ENCODE data around the gene PIBF1. TPM values are rescaled to one million over a fixed set of nuclear protein-coding genes. Genes with fewer than 3 reads are reported as not detected.

The PIBF1 gene
- total RNA-seq, 1 donor from 2014 or later: 21.2 TPM

GRCh38 chr13:72960114-72960513, 178.2 kb downstream of the PIBF1 start:
- H3K9me3 Mint-ChIP-seq: peaks cover 4% of the 10 kb centered on the region
- no peak for DNase-seq (ENCODE audit: low spot score)
- no peak overlapping the region for H3K27ac Mint-ChIP-seq
- H3K4me3 Mint-ChIP-seq: no peak overlapping the region
- H3K36me3 Mint-ChIP-seq (ENCODE audit: low read depth): peaks cover 17% of the 10 kb centered on the region
- no peaks in the 10 kb centered on the region for H3K27me3 Mint-ChIP-seq (ENCODE audit: insufficient read depth)
- intact Hi-C loops (cut with micrococcal nuclease): no loop called here
- no peaks in the 10 kb centered on the region for H3K4me1 Mint-ChIP-seq (ENCODE audit: low read depth)

DNA sequence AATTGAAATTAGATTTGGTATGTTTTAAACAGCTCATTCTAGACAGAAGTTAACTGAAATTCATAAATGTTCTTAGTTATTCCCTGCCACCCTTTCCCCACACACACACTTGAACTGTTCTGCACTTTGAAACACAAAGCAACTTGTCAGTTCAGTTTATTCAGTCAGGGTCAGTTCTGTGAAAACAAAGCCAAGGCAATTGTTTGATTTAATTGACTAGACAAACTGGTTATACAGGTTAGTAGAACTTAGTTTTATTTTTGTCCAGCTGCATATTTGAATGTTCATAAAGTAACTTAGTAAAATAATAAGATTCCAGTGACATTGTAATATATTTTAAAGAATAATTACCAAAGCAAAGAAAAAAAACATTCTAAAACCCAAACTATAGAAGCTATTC, 178.6 kb downstream of the PIBF1 start:
- H3K4me3 Mint-ChIP-seq: no peak overlapping the region
- no peak overlapping the region for H3K27ac Mint-ChIP-seq
- no peaks in the 10 kb centered on the region for H3K4me1 Mint-ChIP-seq (ENCODE audit: low read depth)
- H3K27me3 Mint-ChIP-seq (ENCODE audit: insufficient read depth): no peaks in the 10 kb centered on the region
- DNase-seq (ENCODE audit: low spot score): no peak
- peaks cover 19% of the 10 kb centered on the region for H3K36me3 Mint-ChIP-seq (ENCODE audit: low read depth)
- intact Hi-C loops (cut with micrococcal nuclease): no loop called here
- H3K9me3 Mint-ChIP-seq: peaks cover 4% of the 10 kb centered on the region

GRCh38 chr13:72963762-72964161, 181.8 kb downstream of the PIBF1 start:
- Mint-ChIP-seq H3K9me3 (no peaks in the 10 kb centered on the region), H3K36me3 (ENCODE audit: low read depth) (peaks cover 2% of the 10 kb centered on the region), H3K27ac (no peak overlapping the region), H3K4me3 (no peak overlapping the region), H3K27me3 (ENCODE audit: insufficient read depth) (no peaks in the 10 kb centered on the region), H3K4me1 (ENCODE audit: low read depth) (no peaks in the 10 kb centered on the region)
- intact Hi-C loops (cut with micrococcal nuclease): no loop called here
- no peak for DNase-seq (ENCODE audit: low spot score)

- DNase-seq (ENCODE audit: low spot score): no peak
- H3K4me1 Mint-ChIP-seq (ENCODE audit: low read depth): no peaks in the 10 kb centered on the region
- no peak overlapping the region for H3K27ac Mint-ChIP-seq
- H3K4me3 Mint-ChIP-seq: no peak overlapping the region
- intact Hi-C loops (cut with micrococcal nuclease): no loop called here
- peaks cover 1% of the 10 kb centered on the region for H3K36me3 Mint-ChIP-seq (ENCODE audit: low read depth)
- H3K9me3 Mint-ChIP-seq: no peaks in the 10 kb centered on the region
- H3K27me3 Mint-ChIP-seq (ENCODE audit: insufficient read depth): no peaks in the 10 kb centered on the region
Measured at GRCh38 chr13:72970301-72970880, 188.5 kb downstream of the PIBF1 start.

GRCh38 chr13:72970956-72971355, 189.0 kb downstream of the PIBF1 start:
- Mint-ChIP-seq H3K4me1 (ENCODE audit: low read depth) (no peaks in the 10 kb centered on the region), H3K27me3 (ENCODE audit: insufficient read depth) (no peaks in the 10 kb centered on the region), H3K27ac (no peak overlapping the region), H3K9me3 (no peaks in the 10 kb centered on the region), H3K36me3 (ENCODE audit: low read depth) (peaks cover 3% of the 10 kb centered on the region), H3K4me3 (no peak overlapping the region)
- DNase-seq (ENCODE audit: low spot score): no peak
- intact Hi-C loops (cut with micrococcal nuclease): no loop called here

DNA sequence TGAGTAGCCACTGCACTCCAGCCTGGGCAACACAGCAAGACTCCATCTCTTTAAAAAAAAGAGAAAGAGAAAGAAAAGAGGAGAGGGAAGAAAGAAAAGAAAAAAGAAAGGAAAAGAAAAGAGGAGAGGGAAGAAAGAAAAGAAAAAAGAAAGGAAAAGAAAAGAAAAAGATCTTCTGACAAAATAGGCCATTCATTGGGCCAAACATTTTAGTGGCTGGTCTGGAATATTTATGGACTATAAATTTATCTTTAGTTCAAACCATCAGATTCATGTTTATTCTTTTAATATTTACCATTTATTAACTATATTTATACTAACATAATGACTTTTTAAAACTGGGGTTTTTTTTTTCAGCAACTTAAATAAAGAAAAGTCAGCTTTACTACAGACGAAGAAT, 191.3 kb downstream of the PIBF1 start:
- no peak overlapping the region for H3K4me3 Mint-ChIP-seq
- DNase-seq (ENCODE audit: low spot score): no peak
- H3K4me1 Mint-ChIP-seq (ENCODE audit: low read depth): no peaks in the 10 kb centered on the region
- peaks cover 5% of the 10 kb centered on the region for H3K36me3 Mint-ChIP-seq (ENCODE audit: low read depth)
- H3K27me3 Mint-ChIP-seq (ENCODE audit: insufficient read depth): no peaks in the 10 kb centered on the region
- no peaks in the 10 kb centered on the region for H3K9me3 Mint-ChIP-seq
- intact Hi-C loops (cut with micrococcal nuclease): no loop called here
- no peak overlapping the region for H3K27ac Mint-ChIP-seq

GRCh38 chr13:72983085-72983768, 201.3 kb downstream of the PIBF1 start:
- H3K4me3 Mint-ChIP-seq: no peak overlapping the region
- no peaks in the 10 kb centered on the region for H3K27me3 Mint-ChIP-seq (ENCODE audit: insufficient read depth)
- H3K36me3 Mint-ChIP-seq (ENCODE audit: low read depth): peaks cover 4% of the 10 kb centered on the region
- H3K4me1 Mint-ChIP-seq (ENCODE audit: low read depth): no peaks in the 10 kb centered on the region
- intact Hi-C loops (cut with micrococcal nuclease): no loop called here
- H3K27ac Mint-ChIP-seq: no peak overlapping the region
- no peak for DNase-seq (ENCODE audit: low spot score)
- H3K9me3 Mint-ChIP-seq: no peaks in the 10 kb centered on the region

GRCh38 chr13:72985610-72986009, 203.7 kb downstream of the PIBF1 start:
- intact Hi-C loops (cut with micrococcal nuclease): no loop called here
- H3K27ac Mint-ChIP-seq: no peak overlapping the region

GRCh38 chr13:72986197-72986596, 204.3 kb downstream of the PIBF1 start:
- DNase-seq (ENCODE audit: low spot score): no peak

More at GRCh38 chr13:72985610-72986009, 203.7 kb downstream of the PIBF1 start:
- no peak overlapping the region for H3K4me3 Mint-ChIP-seq
- H3K27me3 Mint-ChIP-seq (ENCODE audit: insufficient read depth): no peaks in the 10 kb centered on the region
- H3K4me1 Mint-ChIP-seq (ENCODE audit: low read depth): no peaks in the 10 kb centered on the region
- H3K9me3 Mint-ChIP-seq: no peaks in the 10 kb centered on the region
- no peak for DNase-seq (ENCODE audit: low spot score)
- peaks cover 2% of the 10 kb centered on the region for H3K36me3 Mint-ChIP-seq (ENCODE audit: low read depth)

DNA sequence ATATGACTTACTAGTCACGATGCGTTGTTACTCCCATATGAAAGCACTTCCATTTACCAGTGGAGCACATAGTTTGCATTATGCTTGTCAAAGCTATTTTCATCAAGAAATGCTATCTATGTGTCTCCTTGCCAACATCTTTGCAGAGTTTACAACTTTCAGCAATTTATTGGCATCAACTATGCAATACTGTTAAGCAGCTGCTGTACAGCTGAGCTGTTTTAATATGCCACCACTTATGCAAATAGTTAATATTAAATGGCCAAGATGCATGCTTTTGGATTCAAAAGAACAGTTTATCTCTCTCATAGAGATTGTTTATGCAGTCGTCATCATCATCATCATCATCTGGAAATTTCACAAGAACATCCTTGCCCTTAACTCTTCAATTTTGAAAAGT, 209.0 kb downstream of the PIBF1 start:
- Mint-ChIP-seq H3K4me3 (no peak overlapping the region), H3K4me1 (ENCODE audit: low read depth) (no peaks in the 10 kb centered on the region), H3K36me3 (ENCODE audit: low read depth) (peaks cover 2% of the 10 kb centered on the region), H3K27me3 (ENCODE audit: insufficient read depth) (no peaks in the 10 kb centered on the region), H3K9me3 (no peaks in the 10 kb centered on the region), H3K27ac (no peak overlapping the region)
- intact Hi-C loops (cut with micrococcal nuclease): no loop called here
- DNase-seq (ENCODE audit: low spot score): no peak

More at GRCh38 chr13:72986197-72986596, 204.3 kb downstream of the PIBF1 start:
- no peak overlapping the region for H3K27ac Mint-ChIP-seq
- intact Hi-C loops (cut with micrococcal nuclease): no loop called here
- no peaks in the 10 kb centered on the region for H3K27me3 Mint-ChIP-seq (ENCODE audit: insufficient read depth)
- no peak overlapping the region for H3K4me3 Mint-ChIP-seq
- no peaks in the 10 kb centered on the region for H3K9me3 Mint-ChIP-seq
- peaks cover 2% of the 10 kb centered on the region for H3K36me3 Mint-ChIP-seq (ENCODE audit: low read depth)
- no peaks in the 10 kb centered on the region for H3K4me1 Mint-ChIP-seq (ENCODE audit: low read depth)

DNA sequence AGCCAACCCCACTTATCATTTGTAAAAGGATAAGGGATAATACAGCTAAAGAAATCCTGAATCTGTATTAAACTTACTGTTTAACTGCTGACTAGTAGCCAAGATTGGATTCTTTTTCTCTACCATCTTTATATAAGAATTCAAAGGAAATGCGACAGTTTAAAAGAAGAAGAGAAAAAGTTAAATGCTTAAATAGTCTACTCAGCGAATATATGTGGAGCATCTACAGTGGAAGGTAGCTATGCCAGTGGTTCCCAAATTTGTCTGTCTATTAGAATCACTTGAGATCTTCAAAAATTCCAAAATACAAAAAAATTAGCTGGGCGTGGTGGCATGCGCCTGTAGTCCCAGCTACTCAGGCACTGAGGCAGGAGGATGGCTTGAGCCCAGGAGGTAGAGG, 216.1 kb downstream of the PIBF1 start:
- H3K27ac Mint-ChIP-seq: no peak overlapping the region
- peaks cover 12% of the 10 kb centered on the region for H3K4me1 Mint-ChIP-seq (ENCODE audit: low read depth)
- DNase-seq (ENCODE audit: low spot score): no peak
- H3K4me3 Mint-ChIP-seq: no peak overlapping the region
- no peaks in the 10 kb centered on the region for H3K27me3 Mint-ChIP-seq (ENCODE audit: insufficient read depth)
- H3K36me3 Mint-ChIP-seq (ENCODE audit: low read depth): peaks cover 4% of the 10 kb centered on the region
- intact Hi-C loops (cut with micrococcal nuclease): no loop called here
- no peaks in the 10 kb centered on the region for H3K9me3 Mint-ChIP-seq

GRCh38 chr13:73000027-73000674, 218.2 kb downstream of the PIBF1 start:
- no peak overlapping the region for H3K4me3 Mint-ChIP-seq
- no peak for DNase-seq (ENCODE audit: low spot score)
- no peaks in the 10 kb centered on the region for H3K9me3 Mint-ChIP-seq
- no peaks in the 10 kb centered on the region for H3K27me3 Mint-ChIP-seq (ENCODE audit: insufficient read depth)
- peaks cover 7% of the 10 kb centered on the region for H3K36me3 Mint-ChIP-seq (ENCODE audit: low read depth)
- H3K4me1 Mint-ChIP-seq (ENCODE audit: low read depth): peaks cover 12% of the 10 kb centered on the region
- intact Hi-C loops (cut with micrococcal nuclease): no loop called here
- H3K27ac Mint-ChIP-seq: peak overlapping the region; percentile 53

DNA sequence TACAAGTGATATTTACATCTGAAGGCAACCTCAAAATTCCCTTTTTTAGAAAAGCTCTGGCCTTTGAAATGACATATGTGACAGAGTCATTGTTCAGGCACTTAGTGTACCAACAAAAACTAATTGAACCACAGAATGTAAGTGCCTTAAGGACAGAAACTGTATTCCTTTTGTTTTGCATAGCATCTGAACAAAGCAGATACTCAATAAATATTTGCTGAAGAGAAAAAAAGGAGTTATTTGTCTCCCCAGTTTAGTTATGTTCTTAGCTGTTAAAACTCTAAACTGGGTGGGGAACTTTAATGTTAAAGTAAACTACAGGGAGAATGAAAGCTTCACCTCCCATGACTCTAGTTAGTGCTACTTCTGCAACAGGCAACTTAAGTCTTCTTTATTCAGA, 220.0 kb downstream of the PIBF1 start:
- intact Hi-C loops (cut with micrococcal nuclease): no loop called here
- no peak overlapping the region for H3K27ac Mint-ChIP-seq
- no peaks in the 10 kb centered on the region for H3K9me3 Mint-ChIP-seq
- H3K27me3 Mint-ChIP-seq (ENCODE audit: insufficient read depth): no peaks in the 10 kb centered on the region
- peaks cover 12% of the 10 kb centered on the region for H3K4me1 Mint-ChIP-seq (ENCODE audit: low read depth)
- peaks cover 7% of the 10 kb centered on the region for H3K36me3 Mint-ChIP-seq (ENCODE audit: low read depth)
- H3K4me3 Mint-ChIP-seq: no peak overlapping the region
- no peak for DNase-seq (ENCODE audit: low spot score)
